ENCODE measurements around the gene POLR2J.

The POLR2J gene

GRCh38 chr7:102447311-102447710 is 31.4 kb downstream of the POLR2J start:
- no peak for TF ChIP-seq GATA2 (IDR thresholded peaks at IDR 0.05; ENCODE audit: low read depth, low read length)
- TF ChIP-seq GATA3 (IDR thresholded peaks at IDR 0.05; ENCODE audit: low read depth, low read length), result no peak

DNA sequence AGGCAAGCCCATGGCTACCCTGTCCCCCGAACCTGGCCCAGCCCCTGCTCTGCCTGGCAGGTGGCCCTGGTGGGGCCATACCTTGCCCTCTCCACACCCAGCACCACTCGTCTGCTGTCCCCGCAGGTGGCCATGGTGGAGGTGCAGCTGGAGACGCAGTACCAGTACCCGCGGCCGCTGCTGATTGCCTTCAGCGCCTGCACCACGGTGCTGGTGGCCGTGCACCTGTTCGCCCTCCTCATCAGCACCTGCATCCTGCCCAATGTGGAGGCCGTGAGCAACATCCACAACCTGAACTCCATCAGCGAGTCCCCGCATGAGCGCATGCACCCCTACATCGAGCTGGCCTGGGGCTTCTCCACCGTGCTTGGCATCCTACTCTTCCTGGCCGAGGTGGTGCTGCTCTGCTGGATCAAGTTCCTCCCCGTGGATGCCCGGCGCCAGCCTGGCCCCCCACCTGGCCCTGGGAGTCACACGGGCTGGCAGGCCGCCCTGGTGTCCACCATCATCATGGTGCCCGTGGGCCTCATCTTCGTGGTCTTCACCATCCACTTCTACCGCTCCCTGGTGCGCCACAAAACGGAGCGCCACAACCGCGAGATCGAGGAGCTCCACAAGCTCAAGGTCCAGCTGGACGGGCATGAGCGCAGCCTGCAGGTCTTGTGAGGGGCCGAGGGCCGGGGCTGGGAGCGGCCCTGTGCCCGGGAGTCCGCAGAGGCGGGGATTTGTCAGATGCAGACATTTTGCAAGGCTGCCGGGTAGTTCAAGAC is 32.1 kb downstream of the POLR2J start:
- TF ChIP-seq GATA2 (IDR thresholded peaks at IDR 0.05; ENCODE audit: low read depth, low read length) (no peak), GATA3 (IDR thresholded peaks at IDR 0.05; ENCODE audit: low read depth, low read length) (no peak)

DNA sequence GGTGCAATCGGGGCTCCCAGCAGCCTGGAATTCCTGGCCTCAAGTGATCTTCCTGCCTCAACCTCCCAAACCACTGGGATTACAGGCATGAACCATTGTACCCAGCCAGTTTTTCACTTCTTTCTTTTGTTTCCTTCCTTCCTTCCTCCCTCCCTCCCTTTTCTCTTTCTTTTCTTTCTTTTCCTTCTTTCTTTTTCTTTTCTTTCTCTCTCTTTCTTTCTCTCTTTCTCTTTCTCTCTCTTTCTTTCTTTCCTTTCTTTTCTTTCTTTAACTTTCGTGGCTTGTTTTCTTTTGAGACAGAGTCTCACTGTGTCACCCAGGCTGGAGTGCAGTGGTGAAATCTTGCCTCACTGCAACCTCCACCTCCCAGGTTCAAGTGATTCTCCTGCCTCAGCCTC is 33.0 kb downstream of the POLR2J start:
- TF ChIP-seq GATA2 (IDR thresholded peaks at IDR 0.05; ENCODE audit: low read depth, low read length), result no peak
- TF ChIP-seq GATA3 (IDR thresholded peaks at IDR 0.05; ENCODE audit: low read depth, low read length), result no peak

DNA sequence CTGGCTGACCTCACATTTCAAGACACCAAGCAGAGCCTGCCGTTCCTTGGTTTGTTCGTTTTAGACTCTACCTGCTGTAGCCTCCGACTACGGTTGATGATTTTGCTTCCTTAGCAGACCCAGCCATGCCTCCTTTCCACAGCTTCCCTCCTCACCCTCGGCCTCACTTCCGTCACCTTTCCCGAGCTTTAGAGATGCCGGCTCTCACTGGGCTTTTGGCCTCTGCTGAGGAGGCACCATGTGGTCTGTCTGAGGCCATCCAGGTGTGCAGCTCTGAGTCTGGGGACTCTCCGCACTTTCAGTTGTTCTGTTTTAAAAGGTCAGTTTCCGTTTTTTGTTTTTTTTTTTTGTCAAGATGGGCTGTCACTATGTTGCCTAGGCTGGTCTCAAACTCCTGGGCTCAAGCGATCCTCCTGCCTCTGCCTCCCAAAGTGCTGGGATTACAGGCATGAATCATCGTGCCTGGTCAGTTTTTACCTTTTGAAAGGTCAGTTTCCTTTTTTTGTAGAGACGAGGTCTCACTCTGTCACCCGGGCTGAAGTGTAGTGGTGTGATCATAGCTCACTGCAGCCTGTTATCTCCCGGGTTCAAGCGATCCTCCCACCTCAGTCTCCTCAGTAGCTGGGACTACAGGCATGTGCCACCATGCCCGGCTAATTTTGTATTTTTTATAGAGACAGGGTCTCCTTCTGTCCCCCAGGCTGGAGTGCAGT is 33.6 kb downstream of the POLR2J start:
- TF ChIP-seq GATA2 (IDR thresholded peaks at IDR 0.05; ENCODE audit: low read depth, low read length) (no peak), GATA3 (IDR thresholded peaks at IDR 0.05; ENCODE audit: low read depth, low read length) (no peak)

- TF ChIP-seq GATA3 (IDR thresholded peaks at IDR 0.05; ENCODE audit: low read depth, low read length), result no peak
Measured at GRCh38 chr7:102439963-102440795, 38.5 kb downstream of the POLR2J start.

DNA sequence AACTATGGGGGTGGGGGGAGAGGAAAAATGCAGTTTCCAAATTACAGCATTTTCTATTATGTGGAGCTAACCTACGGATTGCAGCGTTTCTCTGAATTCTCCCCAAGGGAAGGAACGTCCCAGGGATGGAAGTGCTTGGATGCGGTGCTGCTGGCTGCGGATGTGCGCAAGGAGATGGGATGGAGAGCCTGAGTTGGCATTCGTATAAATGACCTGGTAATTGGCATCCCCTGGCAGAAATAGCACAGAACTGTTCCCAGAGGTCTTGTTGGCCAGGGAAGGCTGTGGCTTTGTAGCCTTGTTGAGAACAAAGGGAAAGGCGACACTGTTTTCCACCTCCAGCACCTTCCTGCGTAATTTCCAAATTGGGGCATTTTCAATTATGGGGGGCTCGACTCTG is 42.6 kb downstream of the POLR2J start:
- no peak for TF ChIP-seq GATA3 (IDR thresholded peaks at IDR 0.05; ENCODE audit: low read depth, low read length)
- TF ChIP-seq GATA2 (IDR thresholded peaks at IDR 0.05; ENCODE audit: low read depth, low read length), result no peak

- no peak for TF ChIP-seq GATA3 (IDR thresholded peaks at IDR 0.05; ENCODE audit: low read depth, low read length)
- TF ChIP-seq GATA2 (IDR thresholded peaks at IDR 0.05; ENCODE audit: low read depth, low read length), result no peak
Measured at GRCh38 chr7:102434039-102434486, 44.7 kb downstream of the POLR2J start.

- TF ChIP-seq GATA3 (IDR thresholded peaks at IDR 0.05; ENCODE audit: low read depth, low read length), result no peak
- no peak for TF ChIP-seq GATA2 (IDR thresholded peaks at IDR 0.05; ENCODE audit: low read depth, low read length)
Measured at GRCh38 chr7:102433219-102434038, 45.3 kb downstream of the POLR2J start, which contains the start of gene ORAI2. Gene ORAI2 (plus strand): TSS chr7:102433575. CDS start chr7:102438957, 5,382 bp downstream.

- TF ChIP-seq GATA2 (IDR thresholded peaks at IDR 0.05; ENCODE audit: low read depth, low read length), result no peak
- no peak for TF ChIP-seq GATA3 (IDR thresholded peaks at IDR 0.05; ENCODE audit: low read depth, low read length)
Measured at GRCh38 chr7:102432442-102433218, 46.1 kb downstream of the POLR2J start.

- no peak for TF ChIP-seq GATA3 (IDR thresholded peaks at IDR 0.05; ENCODE audit: low read depth, low read length)
- no peak for TF ChIP-seq GATA2 (IDR thresholded peaks at IDR 0.05; ENCODE audit: low read depth, low read length)
Measured at GRCh38 chr7:102431617-102432298, 47.0 kb downstream of the POLR2J start.

GRCh38 chr7:102429141-102429899 is 49.4 kb downstream of the POLR2J start:
- TF ChIP-seq GATA3 (IDR thresholded peaks at IDR 0.05; ENCODE audit: low read depth, low read length) (no peak), GATA2 (IDR thresholded peaks at IDR 0.05; ENCODE audit: low read depth, low read length) (no peak)

DNA sequence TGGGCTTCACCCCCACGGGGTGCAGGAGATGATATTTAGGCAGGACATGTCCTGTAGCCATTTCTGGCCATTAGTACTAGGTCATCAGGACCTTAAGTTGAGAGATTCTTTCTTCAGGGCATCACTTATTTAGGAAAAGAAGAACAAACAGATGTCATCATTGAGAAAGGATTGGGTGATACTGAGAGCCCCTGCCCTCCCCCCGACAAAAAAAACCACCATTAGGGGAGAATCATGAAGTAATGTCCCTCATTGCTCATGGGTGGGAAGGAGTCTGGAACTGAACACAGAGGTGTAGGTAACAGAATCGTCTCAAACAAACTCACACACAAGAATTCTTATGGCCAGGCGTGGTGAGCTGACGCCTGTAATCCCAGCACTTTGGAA is 51.7 kb downstream of the POLR2J start:
- TF ChIP-seq GATA3 (IDR thresholded peaks at IDR 0.05; ENCODE audit: low read depth, low read length) (no peak), GATA2 (IDR thresholded peaks at IDR 0.05; ENCODE audit: low read depth, low read length) (no peak)

All from SH-SY5Y (cell line).